ENCODE data around the gene MYF5. TPM values are rescaled to one million over a fixed set of nuclear protein-coding genes. Genes with fewer than 3 reads are reported as not detected.

The MYF5 gene
- total and polyA plus RNA-seq, 2 of the 13 experiments (the other 11 are each of a cell fraction or from before 2014, with no cell fraction given), result not detected

DNA sequence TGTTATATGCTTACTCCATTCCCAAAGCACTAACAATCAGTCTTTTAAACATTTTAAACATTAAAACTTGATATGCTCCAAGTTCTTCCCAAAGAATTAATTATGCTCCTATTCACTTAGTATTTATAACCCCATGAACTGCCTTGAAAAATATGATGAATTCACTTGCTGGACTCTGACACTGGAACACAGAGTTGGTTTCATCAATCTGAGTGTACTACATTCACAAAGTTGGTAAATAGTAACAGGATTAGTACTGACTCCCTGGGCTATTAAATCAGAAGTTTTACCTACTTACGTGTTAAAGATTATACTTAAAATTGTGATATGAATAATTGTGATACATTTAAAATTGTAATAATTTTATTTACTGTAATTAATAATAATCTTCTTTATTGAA, 26.6 kb upstream of the MYF5 start:
- no peaks in the 10 kb centered on the region for H3K9me3 ChIP-seq (ENCODE audit: low read length)
- no peaks in the 10 kb centered on the region for H4K20me1 ChIP-seq (ENCODE audit: insufficient read depth, low read length)
- ATAC-seq (no peak), FAIRE-seq (no peak), DNase-seq (ENCODE audit: low spot score) (no peak)
- H3K4me3 ChIP-seq (replicated peaks in 1 of 3; ENCODE audit: insufficient read depth in 1 of 3, low read depth in 2 of 3, low read length in 3 of 3), result no peak overlapping the region
- no peaks in the 10 kb centered on the region for H3K79me2 ChIP-seq (ENCODE audit: insufficient read depth, low read length)
- CTCF ChIA-PET (ENCODE audit: low intra/inter-chr PET ratio, low total read pairs), result no interaction called here
- no peaks in the 10 kb centered on the region for H3K4me1 ChIP-seq (ENCODE audit: insufficient read depth, low read length)
- H3K36me3 ChIP-seq (replicated peaks in 1 of 2; ENCODE audit: control insufficient read depth in 1 of 2, insufficient read depth in 2 of 2, low read length in 2 of 2), result no peaks in the 10 kb centered on the region
- no peak overlapping the region for H3K9ac ChIP-seq (ENCODE audit: insufficient read depth, low read depth, low read length)
- H2AFZ ChIP-seq (ENCODE audit: low read length), result no peak overlapping the region
- intact Hi-C loops (cut with micrococcal nuclease; ENCODE audit: unreplicated experiment) (no loop called here), in situ Hi-C loops (cut with HindIII; ENCODE audit: extremely low pct_ligation_motif_present, low pct_unique_long_range_greater_than_20kb) (no loop called here)
- BruUV-seq (replicated peaks), result no TSS peak
- H3K27me3 ChIP-seq (ENCODE audit: control insufficient read depth in 1 of 2, insufficient read depth in 2 of 2, low read length in 2 of 2), result no peaks in the 10 kb centered on the region
- H3K27ac ChIP-seq (ENCODE audit: extremely low read length, insufficient read depth, low read length), result no peak overlapping the region
- 0% methylated on average over 1 of the region's 1 CpG for WGBS (ENCODE audit: low lambda C conversion rate)
- no peak for TF ChIP-seq SRSF1 (optimal IDR thresholded peaks at IDR 0.05; ENCODE audit: low read depth, low read length)
- TF ChIP-seq ZMAT3 (CRISPR knock-in tag; conservative IDR thresholded peaks at IDR 0.05), result no peak
- POLR2A ChIA-PET, result no interaction called here
- H3K4me2 ChIP-seq (ENCODE audit: low read depth, low read length), result no peak overlapping the region

GRCh38 chr12:80690513-80690912, 26.2 kb upstream of the MYF5 start:
- BruUV-seq (replicated peaks), result no TSS peak
- Histone ChIP-seq H3K4me3 (replicated peaks in 1 of 3; ENCODE audit: insufficient read depth in 1 of 3, low read depth in 2 of 3, low read length in 3 of 3) (no peak overlapping the region), H3K79me2 (ENCODE audit: insufficient read depth, low read length) (no peaks in the 10 kb centered on the region), H3K4me1 (ENCODE audit: insufficient read depth, low read length) (no peaks in the 10 kb centered on the region), H3K4me2 (ENCODE audit: low read depth, low read length) (no peak overlapping the region), H3K27ac (ENCODE audit: extremely low read length, insufficient read depth, low read length) (no peak overlapping the region), H3K36me3 (replicated peaks in 1 of 2; ENCODE audit: control insufficient read depth in 1 of 2, insufficient read depth in 2 of 2, low read length in 2 of 2) (no peaks in the 10 kb centered on the region), H3K27me3 (ENCODE audit: control insufficient read depth in 1 of 2, insufficient read depth in 2 of 2, low read length in 2 of 2) (no peaks in the 10 kb centered on the region), H4K20me1 (ENCODE audit: insufficient read depth, low read length) (no peaks in the 10 kb centered on the region), H3K9ac (ENCODE audit: insufficient read depth, low read depth, low read length) (no peak overlapping the region), H3K9me3 (ENCODE audit: low read length) (no peaks in the 10 kb centered on the region), H2AFZ (ENCODE audit: low read length) (no peak overlapping the region)
- no peak for ATAC-seq
- TF ChIP-seq JARID2 (CRISPR knock-in tag; IDR thresholded peaks at IDR 0.05; ENCODE audit: insufficient replicate concordance), result no peak
- FAIRE-seq, result no peak
- WGBS (ENCODE audit: low lambda C conversion rate), result 3% methylated on average over 2 of the region's 2 CpGs
- in situ Hi-C loops (cut with HindIII; ENCODE audit: extremely low pct_ligation_motif_present, low pct_unique_long_range_greater_than_20kb), result no loop called here
- ChIA-PET POLR2A (no interaction called here), CTCF (ENCODE audit: low intra/inter-chr PET ratio, low total read pairs) (no interaction called here)
- intact Hi-C loops (cut with micrococcal nuclease; ENCODE audit: unreplicated experiment), result no loop called here
- DNase-seq (ENCODE audit: low spot score), result no peak

- no peaks in the 10 kb centered on the region for H4K20me1 ChIP-seq (ENCODE audit: insufficient read depth, low read length)
- no TSS peak for BruUV-seq (replicated peaks)
- FAIRE-seq (no peak), ATAC-seq (no peak), DNase-seq (ENCODE audit: low spot score) (no peak)
- no peaks in the 10 kb centered on the region for H3K27me3 ChIP-seq (ENCODE audit: control insufficient read depth in 1 of 2, insufficient read depth in 2 of 2, low read length in 2 of 2)
- intact Hi-C loops (cut with micrococcal nuclease; ENCODE audit: unreplicated experiment), result no loop called here
- no peak overlapping the region for H3K4me2 ChIP-seq (ENCODE audit: low read depth, low read length)
- CTCF ChIA-PET (ENCODE audit: low intra/inter-chr PET ratio, low total read pairs), result no interaction called here
- WGBS (ENCODE audit: low lambda C conversion rate), result 60% methylated on average over 1 of the region's 1 CpG
- no peak overlapping the region for H2AFZ ChIP-seq (ENCODE audit: low read length)
- no peaks in the 10 kb centered on the region for H3K79me2 ChIP-seq (ENCODE audit: insufficient read depth, low read length)
- H3K9me3 ChIP-seq (ENCODE audit: low read length), result no peaks in the 10 kb centered on the region
- POLR2A ChIA-PET, result no interaction called here
- no peak overlapping the region for H3K4me3 ChIP-seq (replicated peaks in 1 of 3; ENCODE audit: insufficient read depth in 1 of 3, low read depth in 2 of 3, low read length in 3 of 3)
- H3K27ac ChIP-seq (ENCODE audit: extremely low read length, insufficient read depth, low read length), result no peak overlapping the region
- H3K4me1 ChIP-seq (ENCODE audit: insufficient read depth, low read length), result peaks cover 4% of the 10 kb centered on the region
- in situ Hi-C loops (cut with HindIII; ENCODE audit: extremely low pct_ligation_motif_present, low pct_unique_long_range_greater_than_20kb), result no loop called here
- no peak overlapping the region for H3K9ac ChIP-seq (ENCODE audit: insufficient read depth, low read depth, low read length)
- H3K36me3 ChIP-seq (replicated peaks in 1 of 2; ENCODE audit: control insufficient read depth in 1 of 2, insufficient read depth in 2 of 2, low read length in 2 of 2), result no peaks in the 10 kb centered on the region
- TF ChIP-seq ZNF564 (CRISPR knock-in tag; IDR thresholded peaks at IDR 0.05), result no peak
- TF ChIP-seq CREB3 (CRISPR knock-in tag; IDR thresholded peaks at IDR 0.05), result no peak
- TF ChIP-seq ZNF432 (CRISPR knock-in tag; IDR thresholded peaks at IDR 0.05; ENCODE audit: borderline replicate concordance), result no peak
- no peak for TF ChIP-seq ZNF335 (CRISPR knock-in tag; IDR thresholded peaks at IDR 0.05)
- TF ChIP-seq, protein P1, sequence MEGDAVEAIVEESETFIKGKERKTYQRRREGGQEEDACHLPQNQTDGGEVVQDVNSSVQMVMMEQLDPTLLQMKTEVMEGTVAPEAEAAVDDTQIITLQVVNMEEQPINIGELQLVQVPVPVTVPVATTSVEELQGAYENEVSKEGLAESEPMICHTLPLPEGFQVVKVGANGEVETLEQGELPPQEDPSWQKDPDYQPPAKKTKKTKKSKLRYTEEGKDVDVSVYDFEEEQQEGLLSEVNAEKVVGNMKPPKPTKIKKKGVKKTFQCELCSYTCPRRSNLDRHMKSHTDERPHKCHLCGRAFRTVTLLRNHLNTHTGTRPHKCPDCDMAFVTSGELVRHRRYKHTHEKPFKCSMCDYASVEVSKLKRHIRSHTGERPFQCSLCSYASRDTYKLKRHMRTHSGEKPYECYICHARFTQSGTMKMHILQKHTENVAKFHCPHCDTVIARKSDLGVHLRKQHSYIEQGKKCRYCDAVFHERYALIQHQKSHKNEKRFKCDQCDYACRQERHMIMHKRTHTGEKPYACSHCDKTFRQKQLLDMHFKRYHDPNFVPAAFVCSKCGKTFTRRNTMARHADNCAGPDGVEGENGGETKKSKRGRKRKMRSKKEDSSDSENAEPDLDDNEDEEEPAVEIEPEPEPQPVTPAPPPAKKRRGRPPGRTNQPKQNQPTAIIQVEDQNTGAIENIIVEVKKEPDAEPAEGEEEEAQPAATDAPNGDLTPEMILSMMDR (CRISPR knock-in tag; IDR thresholded peaks at IDR 0.05), result no peak
- TF ChIP-seq ZNF256 (CRISPR knock-in tag; conservative IDR thresholded peaks at IDR 0.05), result no peak
- TF ChIP-seq SOX6 (IDR thresholded peaks at IDR 0.05), result no peak
- no peak for TF ChIP-seq SOX6 (CRISPR knock-in tag; IDR thresholded peaks at IDR 0.05)
- TF ChIP-seq NR2F1 (CRISPR knock-in tag; IDR thresholded peaks at IDR 0.05), result no peak
Observed at GRCh38 chr12:80692114-80692513, 24.6 kb upstream of the MYF5 start.
